DND-41 (cell line): ENCODE data around the gene FXYD7.

Experiments
- ATAC-seq: fragments of 200-7000 bp; cut with Tn5 transposase; 3 replicates; pipeline ENCODE4 v1.9.1; 2021; ENCODE audit warnings: low read depth; ENCODE audit not compliant: insufficient read depth
- DNase-seq: peaks from one replicate; pipeline ENCODE4 v3.0.0-alpha.2; 2020
- H2AFZ ChIP-seq: 2 replicates; pipeline ENCODE4 v1.6.0; 2012; ENCODE audit warnings: low read depth, low read length
- H3K27ac ChIP-seq: 2 replicates; pipeline ENCODE4 v1.5.1; 2012; ENCODE audit warnings: low read length, inconsistent platforms
- H3K27me3 ChIP-seq: fragments of 200-600 bp; sonication (generic); 2 replicates; pipeline ENCODE4 v1.6.0; 2012; ENCODE audit warnings: low read length, mild to moderate bottlenecking, inconsistent platforms; ENCODE audit not compliant: insufficient read depth, poor library complexity
- H3K36me3 ChIP-seq: 2 replicates; pipeline ENCODE4 v1.5.1; 2012; ENCODE audit warnings: low read length, inconsistent platforms; ENCODE audit not compliant: insufficient read depth
- H3K4me1 ChIP-seq: 2 replicates; pipeline ENCODE4 v1.5.1; 2012; ENCODE audit warnings: mild to moderate bottlenecking, low read length; ENCODE audit not compliant: insufficient read depth
- H3K4me2 ChIP-seq: 2 replicates; pipeline ENCODE4 v1.6.0; 2012; ENCODE audit warnings: mild to moderate bottlenecking, moderate library complexity, low read length, inconsistent platforms; ENCODE audit not compliant: insufficient read depth
- H3K4me3 ChIP-seq, 2 experiments: fragments of 200-600 bp in 1 of 2; shearing (Covaris generic) in 1 of 2; 2 replicates each; pipeline ENCODE4 v1.5.1; 2012 to 2016; ENCODE audit warnings: inconsistent platforms in 2 of 2, low read length in 2 of 2, mild to moderate bottlenecking in 2 of 2, low read depth in 1 of 2, moderate library complexity in 1 of 2
- H3K79me2 ChIP-seq: 2 replicates; pipeline ENCODE4 v1.6.0; 2012; ENCODE audit warnings: low read length, inconsistent platforms; ENCODE audit not compliant: insufficient read depth
- H3K9ac ChIP-seq: 2 replicates; pipeline ENCODE4 v1.6.0; 2012; ENCODE audit warnings: low read depth, mild to moderate bottlenecking, inconsistent platforms, low read length, moderate library complexity
- H3K9me3 ChIP-seq: 2 replicates; pipeline ENCODE4 v1.5.1; 2012; ENCODE audit warnings: low read length, moderate library complexity, mild to moderate bottlenecking, inconsistent platforms; ENCODE audit not compliant: insufficient read depth, severe bottlenecking
- H4K20me1 ChIP-seq: 2 replicates; pipeline ENCODE4 v1.6.0; 2012; ENCODE audit warnings: low read length; ENCODE audit not compliant: insufficient read depth
- EZH2 ChIP-seq: IDR thresholded peaks from 3 replicates; pipeline ENCODE4 v1.6.1; 2012; ENCODE audit warnings: borderline replicate concordance, low read depth, mild to moderate bottlenecking, moderate library complexity, low read length, inconsistent platforms; ENCODE audit not compliant: severe bottlenecking
- TF ChIP-seq, protein P1 (sequence below): IDR thresholded peaks from 2 replicates; pipeline ENCODE4 v1.5.1; 2012; ENCODE audit warnings: borderline replicate concordance, low read length, moderate library complexity, mild to moderate bottlenecking; ENCODE audit not compliant: poor library complexity, severe bottlenecking; ENCODE audit errors: extremely low read depth

FXYD7 gene

DNA sequence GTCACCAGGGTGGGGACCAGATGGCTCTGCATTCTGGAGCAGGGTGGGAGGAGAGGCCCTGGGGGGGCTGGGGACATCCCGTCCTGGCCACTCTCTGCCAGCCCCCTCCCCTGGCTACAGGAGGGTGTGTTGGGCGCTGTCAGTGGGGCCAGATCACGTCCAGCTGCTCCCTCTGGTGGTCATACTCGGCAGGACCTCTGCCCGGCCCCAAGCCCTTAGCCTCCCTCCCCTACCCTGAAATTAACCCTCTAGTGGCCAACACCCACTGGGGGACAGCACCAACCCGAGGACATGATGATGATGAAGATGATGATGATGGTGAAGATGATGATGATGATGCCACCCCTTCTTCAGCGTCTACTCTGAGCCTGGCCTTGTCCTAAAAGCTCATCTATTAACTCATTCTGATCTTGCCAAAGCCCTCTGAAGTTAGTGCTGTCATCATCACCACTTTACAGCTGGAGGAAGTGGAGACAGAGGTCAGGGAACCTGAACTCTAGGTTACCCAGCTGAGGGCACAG, 7.6 kb upstream of the FXYD7 start:
- Histone ChIP-seq H3K36me3 (no peaks in the 10 kb centered on the region), H3K9ac (no peak overlapping the region), H3K79me2 (no peaks in the 10 kb centered on the region), H4K20me1 (peaks cover 7% of the 10 kb centered on the region; the same call in 1 of the 2 replicates), H3K9me3 (no peaks in the 10 kb centered on the region), H3K4me2 (no peak overlapping the region), H3K27me3 (no peaks in the 10 kb centered on the region), H3K27ac (no peak overlapping the region), H3K4me3 (no peak overlapping the region), H2AFZ (no peak overlapping the region), H3K4me1 (peaks cover under 1% of the 10 kb centered on the region)
- TF ChIP-seq, protein P1, sequence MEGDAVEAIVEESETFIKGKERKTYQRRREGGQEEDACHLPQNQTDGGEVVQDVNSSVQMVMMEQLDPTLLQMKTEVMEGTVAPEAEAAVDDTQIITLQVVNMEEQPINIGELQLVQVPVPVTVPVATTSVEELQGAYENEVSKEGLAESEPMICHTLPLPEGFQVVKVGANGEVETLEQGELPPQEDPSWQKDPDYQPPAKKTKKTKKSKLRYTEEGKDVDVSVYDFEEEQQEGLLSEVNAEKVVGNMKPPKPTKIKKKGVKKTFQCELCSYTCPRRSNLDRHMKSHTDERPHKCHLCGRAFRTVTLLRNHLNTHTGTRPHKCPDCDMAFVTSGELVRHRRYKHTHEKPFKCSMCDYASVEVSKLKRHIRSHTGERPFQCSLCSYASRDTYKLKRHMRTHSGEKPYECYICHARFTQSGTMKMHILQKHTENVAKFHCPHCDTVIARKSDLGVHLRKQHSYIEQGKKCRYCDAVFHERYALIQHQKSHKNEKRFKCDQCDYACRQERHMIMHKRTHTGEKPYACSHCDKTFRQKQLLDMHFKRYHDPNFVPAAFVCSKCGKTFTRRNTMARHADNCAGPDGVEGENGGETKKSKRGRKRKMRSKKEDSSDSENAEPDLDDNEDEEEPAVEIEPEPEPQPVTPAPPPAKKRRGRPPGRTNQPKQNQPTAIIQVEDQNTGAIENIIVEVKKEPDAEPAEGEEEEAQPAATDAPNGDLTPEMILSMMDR, result peak; percentile 87
- TF ChIP-seq EZH2, result no peak
- peak; percentile 67 for DNase-seq
- ATAC-seq, result peak; percentile 97

DNA sequence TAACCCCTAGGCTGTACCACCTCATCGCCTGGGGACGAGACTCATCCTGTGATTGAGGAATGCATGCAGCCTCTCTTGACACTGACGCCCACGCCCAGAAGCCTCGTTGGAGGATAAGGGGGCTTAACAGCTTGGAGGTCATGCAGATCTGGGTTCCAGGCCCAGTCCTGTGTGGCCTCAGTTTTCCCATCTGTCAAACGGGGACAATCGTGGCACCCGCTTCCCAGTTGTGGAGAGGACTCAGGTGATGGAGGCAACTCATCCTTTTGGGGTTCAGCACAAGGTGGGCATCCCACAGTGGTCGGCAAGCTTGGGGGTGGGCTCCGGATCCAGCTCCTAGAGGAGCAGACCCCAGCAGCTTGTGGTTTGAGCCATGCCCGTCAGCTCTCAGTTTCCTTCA, 6.8 kb upstream of the FXYD7 start:
- DNase-seq, result no peak
- H3K9me3 ChIP-seq, result no peaks in the 10 kb centered on the region
- ATAC-seq, result no peak
- H2AFZ ChIP-seq, result no peak overlapping the region
- H3K4me1 ChIP-seq, result peaks cover 7% of the 10 kb centered on the region
- H3K27me3 ChIP-seq, result no peaks in the 10 kb centered on the region
- TF ChIP-seq, protein P1, result no peak
- TF ChIP-seq EZH2, result no peak
- H3K36me3 ChIP-seq, result no peaks in the 10 kb centered on the region
- H3K4me3 ChIP-seq, result no peak overlapping the region
- no peak overlapping the region for H3K9ac ChIP-seq
- no peak overlapping the region for H3K4me2 ChIP-seq
- no peaks in the 10 kb centered on the region for H3K79me2 ChIP-seq
- peaks cover 9% of the 10 kb centered on the region; the same call in 1 of the 2 replicates for H4K20me1 ChIP-seq
- no peak overlapping the region for H3K27ac ChIP-seq

DNA sequence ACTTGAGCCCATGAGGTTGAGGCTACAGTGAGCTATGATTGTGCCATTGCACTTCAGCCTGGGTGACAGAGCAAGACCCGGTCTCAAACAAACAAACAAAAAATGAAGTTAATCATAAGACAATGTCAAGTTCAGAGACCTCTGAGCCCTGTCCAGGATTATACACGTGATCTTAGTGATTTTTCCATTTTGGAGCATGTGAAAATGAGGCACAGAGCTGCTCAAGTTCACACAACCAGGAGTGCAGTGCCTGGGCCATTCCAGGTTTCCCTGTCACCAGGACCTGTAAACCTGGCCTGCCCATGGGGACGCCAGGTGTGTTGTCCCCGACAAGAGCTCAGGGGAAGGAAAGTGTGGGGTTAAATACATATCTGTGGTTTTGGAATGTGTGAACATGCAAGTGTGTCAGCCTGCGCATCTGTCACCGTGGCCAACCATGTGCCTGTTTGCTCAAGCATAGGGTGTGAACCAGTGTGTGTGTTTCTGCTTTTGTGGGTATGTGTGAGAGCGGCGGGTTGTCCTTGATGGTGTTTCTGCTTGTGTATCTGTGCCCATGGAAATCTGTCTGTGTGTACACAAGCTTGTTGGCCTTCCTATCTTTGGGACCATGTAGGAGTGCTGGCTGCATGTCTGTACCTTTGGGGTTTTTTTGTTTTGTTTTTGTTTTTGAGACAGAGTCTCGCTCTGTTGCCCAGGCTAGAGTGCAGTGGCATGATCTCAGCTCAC, 5.9 kb upstream of the FXYD7 start:
- Histone ChIP-seq H3K4me2 (no peak overlapping the region), H4K20me1 (peaks cover 9% of the 10 kb centered on the region; the same call in 1 of the 2 replicates), H3K27me3 (peaks cover 3% of the 10 kb centered on the region), H3K4me1 (peaks cover 11% of the 10 kb centered on the region), H3K9ac (no peak overlapping the region), H3K36me3 (no peaks in the 10 kb centered on the region), H3K79me2 (no peaks in the 10 kb centered on the region), H3K9me3 (no peaks in the 10 kb centered on the region), H3K4me3 (no peak overlapping the region), H3K27ac (no peak overlapping the region), H2AFZ (no peak overlapping the region)
- DNase-seq (no peak), ATAC-seq (no peak)
- TF ChIP-seq EZH2, result no peak
- TF ChIP-seq, protein P1, result no peak
